Measurements from ENCODE around the gene ICE2. TPM values are rescaled to one million over a fixed set of nuclear protein-coding genes. Genes with fewer than 3 reads are reported as not detected.

The ICE2 gene
- total RNA-seq, 2 experiments from 2014 or later, result 54.6 to 74.2 TPM

DNA sequence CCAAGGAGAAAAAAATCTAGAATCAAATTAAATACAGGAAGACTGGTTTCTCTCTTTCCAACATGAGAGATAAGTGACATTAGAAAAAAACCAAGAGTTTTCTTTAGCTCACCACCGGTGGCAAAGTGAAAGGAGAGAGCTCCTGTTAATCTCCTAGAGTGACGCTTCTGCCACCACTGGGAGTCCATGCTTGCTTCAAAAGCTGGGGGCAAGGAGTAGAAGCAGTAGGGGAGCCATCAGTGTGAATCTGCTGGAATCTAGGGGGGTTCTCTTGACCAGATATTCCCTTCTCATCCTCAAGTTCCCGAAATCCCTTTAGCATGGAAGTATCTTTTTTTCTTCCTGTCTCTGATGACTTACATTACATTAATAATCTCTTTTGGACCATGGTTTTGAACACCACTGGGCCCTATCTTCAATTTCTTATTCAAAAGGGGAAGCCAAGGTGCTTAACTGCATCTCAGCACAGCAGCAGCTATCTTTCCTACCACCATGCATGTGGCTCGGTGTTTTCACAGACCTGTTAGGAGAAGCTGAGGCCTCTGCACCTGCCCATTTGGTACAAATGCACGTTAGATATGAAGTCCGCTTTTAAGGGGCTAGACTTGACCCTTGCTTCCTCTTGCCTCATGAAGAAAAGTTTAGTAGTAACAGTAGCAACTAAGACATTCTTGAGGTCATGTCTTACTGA lies 6.6 kb upstream of the ICE2 start:
- no peak overlapping the region for H3K27ac Mint-ChIP-seq

DNA sequence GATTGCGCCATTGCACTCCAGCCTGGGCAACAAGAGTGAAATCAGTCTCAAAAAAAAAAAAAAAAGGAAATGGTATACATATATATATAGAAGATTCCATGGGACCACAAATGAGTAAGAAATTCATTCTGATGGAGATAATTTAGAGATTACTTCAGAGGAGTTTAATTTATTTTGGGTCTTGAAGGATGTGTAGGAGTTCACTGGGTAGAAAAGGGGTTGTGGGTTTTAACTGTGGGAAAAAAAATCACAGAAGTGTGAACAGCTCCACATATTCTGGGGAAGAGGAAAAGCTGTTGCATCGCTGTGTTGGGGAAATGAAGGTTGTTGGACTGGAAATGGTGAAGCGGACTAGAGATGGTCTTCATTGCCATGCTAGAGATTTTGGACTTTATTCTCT lies 4.1 kb upstream of the ICE2 start:
- Mint-ChIP-seq H3K4me3 (no peak overlapping the region), H3K27me3 (no peaks in the 10 kb centered on the region), H3K27ac (peak overlapping the region; percentile 8), H3K9me3 (ENCODE audit: low read depth) (no peaks in the 10 kb centered on the region), H3K36me3 (peaks cover 9% of the 10 kb centered on the region), H3K4me1 (peaks cover 28% of the 10 kb centered on the region)
- CTCF ChIA-PET, result no interaction called here
- no peak for DNase-seq
- ATAC-seq, result no peak

More for the DNA sequence above, 6.6 kb upstream of the ICE2 start:
- Mint-ChIP-seq H3K4me3 (no peak overlapping the region), H3K36me3 (peaks cover 8% of the 10 kb centered on the region), H3K9me3 (ENCODE audit: low read depth) (no peaks in the 10 kb centered on the region), H3K27me3 (no peaks in the 10 kb centered on the region), H3K4me1 (peaks cover 14% of the 10 kb centered on the region)
- ATAC-seq (no peak), DNase-seq (no peak)
- CTCF ChIA-PET, result interaction anchor here (1.6 to 2.1 kb wide), 2 partner anchors 23 to 36 kb away, joined by 3 to 6 read pairs; no protein-coding TSS in a partner anchor

DNA sequence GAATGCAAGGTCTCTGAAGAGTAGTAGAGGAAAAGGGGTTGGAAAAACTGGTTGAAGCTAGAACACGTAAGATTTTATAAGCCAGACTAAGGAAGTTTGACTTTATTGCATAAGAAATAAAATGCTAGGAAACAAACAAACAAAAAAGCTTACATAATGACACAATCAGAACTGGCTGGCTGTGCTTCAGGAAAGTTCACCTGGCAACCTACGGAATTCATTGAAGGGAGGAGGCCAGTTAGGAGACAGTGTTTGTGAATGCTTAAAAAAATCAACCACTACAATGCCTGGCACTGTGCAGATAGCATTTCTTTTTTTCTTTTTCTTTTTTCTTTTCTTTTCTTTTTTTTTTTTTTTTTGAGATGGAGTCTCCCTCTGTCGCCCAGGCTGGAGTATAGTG lies 1.9 kb upstream of the ICE2 start:
- DNase-seq (no peak), ATAC-seq (no peak)
- Mint-ChIP-seq H3K4me1 (peaks cover 48% of the 10 kb centered on the region), H3K9me3 (ENCODE audit: low read depth) (no peaks in the 10 kb centered on the region), H3K27ac (peak overlapping the region; percentile 99), H3K4me3 (no peak overlapping the region), H3K27me3 (no peaks in the 10 kb centered on the region), H3K36me3 (peaks cover 16% of the 10 kb centered on the region)
- CTCF ChIA-PET, result interaction anchor here (0.7 to 2.1 kb wide), 4 partner anchors 26 to 858 kb away, joined by 3 to 6 read pairs (median 4); no protein-coding TSS in a partner anchor

DNA sequence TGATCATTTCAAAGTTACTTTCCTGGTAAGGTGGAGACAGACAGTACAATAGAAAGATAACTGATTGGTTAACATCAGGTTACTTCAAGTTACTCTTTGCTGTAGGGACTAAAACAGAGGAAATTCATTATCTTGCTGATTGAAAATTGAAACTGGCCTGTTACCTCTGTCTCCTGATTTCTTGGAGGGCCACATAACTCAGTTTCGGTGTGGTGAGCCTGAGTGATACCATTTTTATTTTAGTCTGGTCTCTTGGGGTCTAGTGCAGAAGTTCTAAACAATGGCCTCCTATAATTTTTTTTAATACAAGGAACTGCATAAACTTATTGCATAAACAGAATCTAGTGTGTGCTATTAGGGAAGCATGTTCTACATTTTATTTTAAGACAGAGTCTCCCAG lies 1.2 kb upstream of the ICE2 start:
- Mint-ChIP-seq H3K4me1 (peaks cover 49% of the 10 kb centered on the region), H3K27me3 (no peaks in the 10 kb centered on the region), H3K36me3 (peaks cover 16% of the 10 kb centered on the region), H3K27ac (peak overlapping the region; percentile 99), H3K9me3 (ENCODE audit: low read depth) (no peaks in the 10 kb centered on the region), H3K4me3 (peak overlapping the region; percentile 98)
- DNase-seq (no peak), ATAC-seq (no peak)
- CTCF ChIA-PET, result interaction anchor here (0.9 to 2.1 kb wide), 4 partner anchors 10 to 122 kb away, joined by 3 to 6 read pairs (median 3); no protein-coding TSS in a partner anchor

DNA sequence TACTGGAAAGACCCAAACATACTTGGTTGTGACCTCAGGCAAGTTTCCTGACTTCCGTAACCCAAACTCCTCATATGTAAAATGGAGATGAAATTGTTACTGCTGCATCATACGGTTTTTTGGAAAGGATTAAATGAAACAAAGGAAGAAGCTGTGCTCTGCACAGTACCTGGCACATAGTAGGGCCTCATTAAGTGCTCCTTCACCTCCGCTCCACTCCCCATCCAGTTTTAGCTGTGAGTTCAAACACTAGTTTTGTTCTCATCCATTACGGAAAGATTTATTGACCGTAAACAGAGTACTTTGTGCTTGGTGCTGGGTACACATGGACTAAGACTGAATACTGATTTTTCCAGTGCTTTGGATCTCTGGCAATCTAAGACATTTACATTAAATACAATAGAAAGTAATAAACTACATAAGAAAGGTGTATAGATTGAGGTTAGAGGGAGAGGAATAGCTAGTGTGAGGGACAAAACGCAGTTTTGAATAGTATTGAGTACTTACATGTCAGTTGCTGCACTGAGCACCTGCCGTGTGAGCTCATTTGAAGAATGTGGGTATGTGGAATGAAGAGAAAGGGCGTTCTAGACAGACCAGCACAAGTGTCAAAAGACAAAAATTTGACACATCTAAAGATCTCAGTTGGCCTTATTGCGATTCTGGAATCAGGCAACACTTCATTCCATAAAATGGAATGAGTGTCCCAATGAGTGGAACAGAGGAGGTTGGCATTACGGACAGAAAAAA lies 594 bp upstream of the ICE2 start:
- CTCF ChIA-PET, result interaction anchor here (0.9 to 2.1 kb wide), 6 partner anchors 11 to 121 kb away, joined by 3 to 6 read pairs (median 3); partner anchors contain the start of gene ANXA2
- peaks cover 22% of the 10 kb centered on the region for H3K36me3 Mint-ChIP-seq
- ATAC-seq, result peak; percentile 16
- no peaks in the 10 kb centered on the region for H3K9me3 Mint-ChIP-seq (ENCODE audit: low read depth)
- H3K27me3 Mint-ChIP-seq, result no peaks in the 10 kb centered on the region
- DNase-seq, result peak; percentile 57
- peak overlapping the region; percentile 98 for H3K4me3 Mint-ChIP-seq
- H3K4me1 Mint-ChIP-seq, result peaks cover 53% of the 10 kb centered on the region
- H3K27ac Mint-ChIP-seq, result peak overlapping the region; percentile 99

DNA sequence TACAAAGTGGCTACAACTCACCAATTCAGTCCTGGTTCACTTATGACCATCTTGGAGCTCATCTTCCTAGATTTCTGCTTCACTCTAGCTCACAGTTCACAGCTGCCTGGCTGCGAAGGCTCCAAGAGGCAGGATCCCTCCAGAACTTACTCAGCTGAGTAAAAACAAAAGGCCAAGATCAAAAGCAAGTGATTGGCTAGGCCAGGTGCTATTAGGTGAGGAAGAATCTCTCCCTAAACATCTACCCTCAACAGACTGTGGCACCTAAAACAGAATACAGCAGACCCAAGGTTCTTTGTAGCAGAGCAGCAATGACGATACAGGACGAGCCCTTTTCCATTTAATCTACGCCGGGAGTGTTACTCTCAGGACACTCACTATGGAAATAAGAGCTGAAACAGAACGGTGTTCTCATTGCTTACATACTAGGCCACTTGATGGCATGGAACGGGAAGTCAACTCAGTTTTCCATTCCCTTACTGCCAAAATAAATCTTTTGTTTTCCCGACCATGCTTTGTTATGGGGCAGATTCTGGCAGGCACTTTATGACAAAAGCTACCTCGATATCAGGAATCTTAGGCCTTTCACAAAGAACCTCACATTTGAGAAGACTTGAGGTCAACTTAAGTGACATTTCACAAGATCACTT lies 901 bp downstream of the ICE2 start:
- no peaks in the 10 kb centered on the region for H3K9me3 Mint-ChIP-seq (ENCODE audit: low read depth)
- no peak for DNase-seq

DNA sequence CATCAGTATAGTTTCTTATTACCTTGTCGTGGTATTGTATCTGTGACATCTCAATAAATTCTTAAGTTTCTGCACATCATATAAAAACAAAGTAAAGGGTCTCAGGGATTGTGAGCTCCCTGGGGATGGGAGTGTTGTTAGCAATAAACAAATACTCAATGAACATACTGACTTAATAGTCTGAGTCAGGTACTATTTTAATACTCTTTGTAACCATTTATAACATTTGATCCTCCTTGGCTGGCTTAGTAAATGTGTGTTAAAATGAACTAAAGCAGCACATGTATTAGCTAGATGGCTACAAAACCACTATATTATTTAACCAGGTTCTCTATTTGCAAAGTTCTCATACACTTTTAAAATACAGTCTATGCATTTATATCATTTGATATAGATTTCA lies 1.8 kb downstream of the ICE2 start:
- peaks cover 28% of the 10 kb centered on the region for H3K36me3 Mint-ChIP-seq
- no peaks in the 10 kb centered on the region for H3K27me3 Mint-ChIP-seq
- H3K9me3 Mint-ChIP-seq (ENCODE audit: low read depth), result no peaks in the 10 kb centered on the region
- DNase-seq (no peak), ATAC-seq (no peak)
- H3K4me1 Mint-ChIP-seq, result peaks cover 55% of the 10 kb centered on the region
- H3K4me3 Mint-ChIP-seq, result peak overlapping the region; percentile 23
- CTCF ChIA-PET, result interaction anchor here (2.0 kb wide), 1 partner anchor 43 kb away, joined by 10 read pairs; no protein-coding TSS in a partner anchor
- peak overlapping the region; percentile 12 for H3K27ac Mint-ChIP-seq

More for the DNA sequence above, 901 bp downstream of the ICE2 start:
- Mint-ChIP-seq H3K27ac (peak overlapping the region; percentile 99), H3K36me3 (peaks cover 23% of the 10 kb centered on the region), H3K4me3 (peak overlapping the region; percentile 98), H3K27me3 (no peaks in the 10 kb centered on the region), H3K4me1 (peaks cover 55% of the 10 kb centered on the region)
- CTCF ChIA-PET, result interaction anchor here (0.8 to 2.0 kb wide), 7 partner anchors 11 to 439 kb away, joined by 3 to 10 read pairs (median 3); partner anchors contain the start of gene ANXA2
- ATAC-seq, result no peak

DNA sequence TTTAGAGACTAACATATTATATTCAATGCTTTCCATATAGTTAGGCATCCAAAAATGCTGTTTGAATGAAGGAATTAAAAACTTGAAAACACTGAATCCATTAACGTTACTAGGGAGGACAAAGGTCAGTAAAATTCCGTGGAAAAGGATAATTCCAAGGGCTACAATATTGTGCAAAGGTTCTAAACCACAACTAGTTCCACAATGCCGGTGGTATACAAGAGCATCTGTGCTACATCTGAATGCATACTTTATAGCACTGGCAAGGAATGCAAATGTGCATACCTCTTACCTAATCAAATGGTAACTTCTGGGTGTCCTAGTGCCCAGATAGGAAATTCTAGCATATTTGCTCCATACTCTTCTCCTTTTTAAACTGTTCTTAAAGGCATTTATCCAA lies 2.2 kb downstream of the ICE2 start:
- ATAC-seq (no peak), DNase-seq (no peak)
- CTCF ChIA-PET, result interaction anchor here (2.0 kb wide), 1 partner anchor 44 kb away, joined by 10 read pairs; no protein-coding TSS in a partner anchor
- Mint-ChIP-seq H3K27ac (peak overlapping the region; percentile 12), H3K27me3 (no peaks in the 10 kb centered on the region), H3K4me3 (peak overlapping the region; percentile 23), H3K4me1 (peaks cover 54% of the 10 kb centered on the region), H3K9me3 (ENCODE audit: low read depth) (no peaks in the 10 kb centered on the region), H3K36me3 (peaks cover 28% of the 10 kb centered on the region)

DNA sequence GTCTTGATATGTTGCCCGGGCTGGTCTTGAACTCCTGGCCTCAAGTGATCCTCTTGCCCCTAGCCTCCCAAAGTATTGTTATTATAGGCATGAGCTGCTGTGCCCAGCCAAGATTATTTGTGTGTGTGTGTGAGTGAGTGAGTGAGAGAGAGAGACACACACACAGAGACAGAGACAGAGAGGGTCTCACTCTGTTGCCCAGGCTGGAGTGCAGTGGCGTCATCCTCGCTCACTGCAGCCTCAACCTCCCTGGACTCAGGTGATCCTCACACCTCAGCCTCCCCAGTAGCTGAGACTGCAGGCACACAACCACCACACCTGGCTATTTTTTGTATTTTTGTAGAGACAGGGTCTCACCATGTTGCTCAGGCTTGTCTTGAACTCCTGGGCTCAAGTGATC lies 5.8 kb downstream of the ICE2 start:
- Mint-ChIP-seq H3K27ac (no peak overlapping the region), H3K9me3 (ENCODE audit: low read depth) (no peaks in the 10 kb centered on the region), H3K27me3 (no peaks in the 10 kb centered on the region), H3K36me3 (peaks cover 43% of the 10 kb centered on the region), H3K4me1 (peaks cover 43% of the 10 kb centered on the region), H3K4me3 (no peak overlapping the region)
- ATAC-seq (no peak), DNase-seq (no peak)
- CTCF ChIA-PET, result no interaction called here

DNA sequence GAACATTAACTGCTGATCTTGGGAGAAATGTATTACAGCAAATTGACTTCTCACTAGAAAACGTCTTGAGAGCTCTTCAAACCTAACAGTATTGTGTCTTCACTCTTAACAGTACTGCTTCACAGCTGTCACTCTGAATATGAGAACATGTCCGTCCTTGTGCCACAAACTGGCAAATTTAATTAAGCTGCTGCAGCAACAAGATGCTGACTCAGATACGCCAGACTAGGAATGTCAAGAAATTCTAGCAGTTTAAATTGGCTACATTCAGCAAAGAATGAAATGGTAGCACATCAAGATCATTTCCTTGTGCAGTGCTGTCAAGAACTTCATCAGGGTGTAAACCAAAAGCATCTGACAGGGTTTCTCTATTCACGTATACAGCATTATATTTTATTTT lies 7.6 kb downstream of the ICE2 start:
- H3K36me3 Mint-ChIP-seq, result peaks cover 43% of the 10 kb centered on the region

DNA sequence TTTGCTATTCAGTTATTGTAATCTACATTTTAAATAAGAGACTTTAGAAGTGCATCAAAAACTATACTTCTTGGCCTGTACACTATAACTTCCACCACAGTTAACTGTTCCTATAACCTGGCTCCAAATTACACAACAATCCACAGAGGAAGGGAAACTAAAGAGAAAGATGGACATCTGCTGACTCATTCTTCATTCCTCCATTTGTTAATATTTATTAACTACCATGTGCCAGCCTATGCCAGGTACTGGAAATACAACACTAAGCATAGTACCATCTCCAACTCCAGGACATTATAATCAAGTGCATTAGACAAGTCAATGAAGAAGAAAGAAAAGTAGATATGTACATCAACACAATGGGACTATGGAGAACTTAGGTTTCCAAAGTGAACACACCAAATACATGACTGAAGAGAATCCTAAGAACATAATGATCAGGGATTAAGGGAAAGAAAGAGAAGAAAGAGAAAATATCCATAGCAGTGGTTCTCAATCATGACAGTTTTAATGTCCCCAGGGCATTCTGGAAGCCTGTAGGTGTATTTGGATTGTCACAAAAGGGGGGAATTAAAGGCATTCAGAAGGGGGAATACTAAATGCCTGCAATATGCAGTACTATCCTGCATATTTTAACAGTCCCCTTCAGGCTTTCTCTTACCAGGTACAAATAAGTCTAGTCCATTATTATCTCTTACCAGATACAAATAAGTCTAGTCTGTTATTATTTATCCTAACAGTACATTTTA lies 8.9 kb downstream of the ICE2 start:
- H3K27me3 Mint-ChIP-seq, result no peaks in the 10 kb centered on the region
- no peak for DNase-seq
- H3K4me3 Mint-ChIP-seq, result no peak overlapping the region
- no peak for ATAC-seq
- no peak overlapping the region for H3K27ac Mint-ChIP-seq
- CTCF ChIA-PET, result no interaction called here
- H3K36me3 Mint-ChIP-seq, result peaks cover 46% of the 10 kb centered on the region
- H3K9me3 Mint-ChIP-seq (ENCODE audit: low read depth), result no peaks in the 10 kb centered on the region
- peaks cover 20% of the 10 kb centered on the region for H3K4me1 Mint-ChIP-seq

More for the DNA sequence above, 7.6 kb downstream of the ICE2 start:
- Mint-ChIP-seq H3K4me1 (peaks cover 26% of the 10 kb centered on the region), H3K4me3 (no peak overlapping the region), H3K9me3 (ENCODE audit: low read depth) (no peaks in the 10 kb centered on the region), H3K27ac (no peak overlapping the region), H3K27me3 (no peaks in the 10 kb centered on the region)
- ATAC-seq (no peak), DNase-seq (no peak)
- CTCF ChIA-PET, result interaction anchor here (1.3 kb wide), 1 partner anchor 49 kb away, joined by 3 read pairs; no protein-coding TSS in a partner anchor

DNA sequence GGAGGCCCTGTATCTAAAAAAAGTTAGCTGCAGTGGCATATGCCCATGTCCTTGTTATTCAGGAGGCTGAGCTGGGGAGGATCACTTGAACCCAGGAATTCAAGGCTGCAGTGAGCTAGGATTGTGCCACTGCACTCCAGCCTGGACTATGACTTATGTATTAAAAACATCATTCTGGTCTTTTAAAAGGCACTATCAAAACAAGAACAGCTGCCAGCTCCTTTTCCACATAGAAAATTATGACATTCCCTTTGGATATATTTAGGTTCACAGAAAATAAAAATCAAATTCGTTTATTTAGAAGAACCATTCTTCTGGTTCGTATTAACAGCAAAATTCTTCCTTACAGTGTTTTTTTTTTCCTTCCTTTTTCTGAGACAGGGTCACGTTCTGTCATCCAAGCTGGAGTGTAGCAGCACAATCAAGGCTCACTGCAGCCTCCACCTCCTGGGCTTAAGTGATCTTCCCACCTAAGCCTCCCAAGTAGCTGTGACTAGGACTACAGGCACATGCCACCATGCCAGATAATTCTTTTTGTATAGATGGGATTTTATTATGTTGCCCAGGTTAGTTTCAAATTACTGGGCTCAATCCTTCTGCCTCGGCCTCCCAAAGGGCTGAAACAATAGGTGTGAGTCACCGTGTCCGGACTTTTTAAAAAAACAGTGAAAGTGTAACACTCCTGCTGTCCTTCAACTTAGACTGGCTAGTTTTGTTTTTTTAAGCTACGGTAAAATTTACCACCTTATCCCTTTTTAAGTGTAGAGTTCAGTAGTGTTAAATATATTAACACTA lies 13.9 kb downstream of the ICE2 start:
- Mint-ChIP-seq H3K4me3 (no peak overlapping the region), H3K36me3 (peaks cover 49% of the 10 kb centered on the region), H3K27me3 (no peaks in the 10 kb centered on the region), H3K9me3 (ENCODE audit: low read depth) (no peaks in the 10 kb centered on the region), H3K4me1 (peaks cover 9% of the 10 kb centered on the region), H3K27ac (no peak overlapping the region)
- CTCF ChIA-PET, result interaction anchor here (1.2 kb wide), 1 partner anchor 106 kb away, joined by 3 read pairs; no protein-coding TSS in a partner anchor
- DNase-seq (no peak), ATAC-seq (no peak)
